HG03558 (cell line): ENCODE data around the gene CMTM8.

Experiments
- ATAC-seq: cut with Tn5 transposase; IDR thresholded peaks from one replicate; pipeline ENCODE4 v1.9.1; 2021; ENCODE audit warnings: moderate number of reproducible peaks; ENCODE audit not compliant: unreplicated experiment; ENCODE audit errors: extremely low read depth

The CMTM8 gene

GRCh38 chr3:32401126-32401525, 162.6 kb downstream of the CMTM8 start:
- ATAC-seq, result no peak

- ATAC-seq, result peak; percentile 41
Observed at GRCh38 chr3:32401556-32402081, 163.1 kb downstream of the CMTM8 start.

GRCh38 chr3:32403663-32404062, 165.2 kb downstream of the CMTM8 start:
- no peak for ATAC-seq

DNA sequence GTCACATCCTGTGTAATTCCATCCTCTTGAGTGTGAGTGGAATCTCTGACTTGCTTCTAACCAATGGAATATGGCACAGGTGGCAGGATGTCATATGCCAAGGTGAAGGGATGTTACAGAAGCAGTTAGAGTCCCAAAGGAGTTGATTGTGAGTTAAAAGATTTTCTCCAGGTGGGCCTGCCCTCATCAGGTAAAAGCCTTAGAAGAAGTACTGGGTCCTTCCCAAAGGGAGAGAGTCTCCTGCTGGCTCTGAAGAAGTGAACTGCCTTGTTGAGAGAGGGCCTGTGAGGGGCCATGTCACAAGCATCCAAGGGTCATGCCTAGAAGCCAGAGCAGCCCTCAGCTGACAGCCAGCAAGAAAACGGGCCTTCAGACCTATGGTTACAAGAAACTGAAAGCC, 166.2 kb downstream of the CMTM8 start:
- no peak for ATAC-seq

GRCh38 chr3:32405155-32405554, 166.7 kb downstream of the CMTM8 start:
- no peak for ATAC-seq

DNA sequence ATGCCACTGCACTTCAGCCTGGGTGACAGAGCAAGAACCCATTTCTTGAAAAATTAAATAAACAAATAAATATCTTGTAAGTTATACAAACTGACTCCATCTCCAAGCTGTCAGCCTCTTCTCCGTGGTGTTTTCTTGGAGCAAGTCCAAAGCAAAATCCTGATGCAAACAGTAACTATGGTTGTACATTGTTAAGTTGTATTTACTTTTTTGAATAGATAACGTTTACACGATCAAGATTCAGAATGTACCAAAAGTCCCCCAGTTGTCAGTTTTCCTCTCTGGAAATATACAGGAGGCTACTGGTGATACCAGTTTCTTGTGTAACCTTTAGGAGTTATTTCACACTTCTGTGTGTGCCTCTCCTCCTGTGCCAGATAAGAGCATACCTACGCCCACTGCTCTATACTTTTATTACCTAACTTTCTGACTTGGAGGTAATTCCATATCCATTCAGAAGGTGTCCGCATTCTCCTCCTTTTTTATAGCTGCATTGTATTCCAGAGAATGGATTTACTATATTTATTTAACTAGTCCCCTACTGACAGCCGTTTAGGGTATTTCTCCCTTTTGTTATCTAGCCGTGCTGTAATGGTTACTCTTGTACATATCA, 167.3 kb downstream of the CMTM8 start:
- ATAC-seq, result no peak

DNA sequence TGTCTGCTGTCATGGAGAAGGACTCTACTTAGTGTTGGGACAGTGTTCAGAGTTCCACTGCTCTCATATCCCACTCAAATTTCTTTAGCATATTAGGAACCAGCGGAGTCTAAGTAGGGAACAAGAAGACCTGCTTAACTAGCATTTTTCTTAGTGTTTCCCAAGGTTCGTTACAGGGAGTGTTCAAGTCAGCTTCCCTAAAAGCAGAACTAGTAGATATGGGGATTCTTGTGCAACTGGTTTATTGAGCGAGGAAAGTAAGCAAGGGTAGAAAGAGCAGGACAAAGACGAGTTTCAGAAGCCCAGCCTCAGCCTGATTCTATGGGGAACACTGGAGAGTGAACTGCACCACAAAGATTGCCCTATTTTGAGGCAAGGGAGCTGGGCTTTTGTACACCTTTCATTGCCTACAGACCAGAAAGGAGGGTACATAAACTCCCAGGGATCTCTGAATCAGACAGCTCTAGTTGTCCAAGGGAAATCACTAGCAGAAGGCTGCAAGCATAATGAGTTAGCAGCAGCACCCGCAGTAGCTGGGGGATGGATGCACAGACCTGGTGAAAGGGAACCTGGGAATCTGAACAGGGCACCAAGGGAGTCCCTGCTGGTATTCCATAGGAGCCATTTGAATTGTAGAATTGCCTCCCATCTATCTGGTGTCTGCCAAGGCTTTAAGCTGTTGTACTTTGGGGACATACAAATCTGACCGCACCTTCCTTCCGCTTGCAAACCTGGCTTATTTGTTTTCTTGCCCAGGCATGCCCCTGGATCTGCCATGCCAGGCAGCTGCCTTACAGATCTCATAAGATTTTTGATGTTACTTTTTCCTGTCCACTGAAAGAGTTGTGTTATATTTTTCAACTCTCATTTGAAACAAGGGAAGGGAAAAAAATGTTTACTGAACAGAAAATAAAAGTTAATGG, 168.3 kb downstream of the CMTM8 start:
- no peak for ATAC-seq

GRCh38 chr3:32410367-32411246, 172.1 kb downstream of the CMTM8 start:
- ATAC-seq, result no peak

- ATAC-seq, result no peak
Observed at GRCh38 chr3:32411442-32411841, 173.0 kb downstream of the CMTM8 start.

DNA sequence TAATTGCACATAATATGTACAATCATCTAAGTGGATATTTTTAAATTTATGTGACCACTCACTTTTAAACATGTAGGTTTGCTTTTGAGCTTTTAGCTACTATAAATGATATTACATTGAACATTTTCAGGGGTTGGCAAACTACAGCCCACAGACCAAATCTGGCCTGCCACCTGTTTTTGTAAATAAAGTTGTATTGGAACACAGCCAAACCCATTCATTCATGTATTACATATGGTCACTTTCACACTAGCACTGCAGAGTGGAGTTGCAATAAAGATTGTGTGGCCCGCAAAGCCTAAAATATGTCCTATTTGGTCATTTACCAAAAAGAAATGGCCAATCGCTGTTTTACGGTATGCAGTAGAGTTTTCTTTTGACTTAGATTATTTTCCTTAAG, 174.4 kb downstream of the CMTM8 start:
- no peak for ATAC-seq

- no peak for ATAC-seq
Observed at GRCh38 chr3:32413845-32414521, 175.5 kb downstream of the CMTM8 start.

GRCh38 chr3:32414522-32415202, 176.2 kb downstream of the CMTM8 start:
- no peak for ATAC-seq

DNA sequence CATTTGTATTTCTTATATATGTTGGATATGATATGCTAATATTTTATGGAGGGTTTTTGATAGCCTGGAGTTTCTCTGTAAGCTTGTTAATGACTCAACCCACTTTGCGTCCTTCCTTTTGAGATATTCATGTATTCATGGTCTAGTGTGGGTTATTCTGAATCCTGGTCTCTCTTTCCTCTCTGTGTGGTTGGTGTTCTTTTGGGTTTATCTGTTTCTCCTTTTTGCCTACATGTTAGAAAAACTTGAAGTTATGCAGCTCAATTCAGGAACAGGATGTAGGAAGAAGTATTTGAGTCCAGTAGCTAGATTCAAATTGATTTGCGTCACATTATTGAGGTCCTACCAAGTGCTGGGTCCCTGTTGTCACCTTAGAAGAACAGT, 181.3 kb downstream of the CMTM8 start:
- ATAC-seq, result no peak
